ENCODE measurements around the gene LBHD2.
A peak's percentile ranks its signal among the peaks of the same experiment; 100 is the strongest.

LBHD2 gene

DNA sequence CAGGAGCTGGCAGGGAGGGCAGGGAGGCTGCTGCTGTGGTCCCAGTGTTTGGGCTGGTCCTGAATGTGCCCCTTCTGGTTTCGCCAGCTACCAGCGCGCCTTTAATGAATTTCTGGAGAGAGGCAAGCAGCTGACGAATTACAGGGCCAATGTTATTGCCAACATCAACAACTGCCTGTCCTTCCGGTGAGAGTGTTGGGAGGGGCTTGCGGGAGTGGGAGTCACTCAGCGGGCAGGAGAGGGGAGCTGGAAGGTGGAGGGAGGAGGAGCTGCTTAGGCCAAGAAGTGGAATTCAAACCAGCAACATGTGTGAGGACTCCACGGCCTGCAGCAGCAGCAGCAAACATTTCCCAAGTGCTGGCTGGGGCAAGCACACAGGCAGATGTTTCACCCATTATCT, 47.0 kb downstream of the LBHD2 start:
- H3K4me3 ChIP-seq (replicated peaks; ENCODE audit: low read depth, low read length) = no peak overlapping the region
- DNase-seq (ENCODE audit: low read depth) = peak; percentile 87
- TF ChIP-seq, protein P1, sequence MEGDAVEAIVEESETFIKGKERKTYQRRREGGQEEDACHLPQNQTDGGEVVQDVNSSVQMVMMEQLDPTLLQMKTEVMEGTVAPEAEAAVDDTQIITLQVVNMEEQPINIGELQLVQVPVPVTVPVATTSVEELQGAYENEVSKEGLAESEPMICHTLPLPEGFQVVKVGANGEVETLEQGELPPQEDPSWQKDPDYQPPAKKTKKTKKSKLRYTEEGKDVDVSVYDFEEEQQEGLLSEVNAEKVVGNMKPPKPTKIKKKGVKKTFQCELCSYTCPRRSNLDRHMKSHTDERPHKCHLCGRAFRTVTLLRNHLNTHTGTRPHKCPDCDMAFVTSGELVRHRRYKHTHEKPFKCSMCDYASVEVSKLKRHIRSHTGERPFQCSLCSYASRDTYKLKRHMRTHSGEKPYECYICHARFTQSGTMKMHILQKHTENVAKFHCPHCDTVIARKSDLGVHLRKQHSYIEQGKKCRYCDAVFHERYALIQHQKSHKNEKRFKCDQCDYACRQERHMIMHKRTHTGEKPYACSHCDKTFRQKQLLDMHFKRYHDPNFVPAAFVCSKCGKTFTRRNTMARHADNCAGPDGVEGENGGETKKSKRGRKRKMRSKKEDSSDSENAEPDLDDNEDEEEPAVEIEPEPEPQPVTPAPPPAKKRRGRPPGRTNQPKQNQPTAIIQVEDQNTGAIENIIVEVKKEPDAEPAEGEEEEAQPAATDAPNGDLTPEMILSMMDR (IDR thresholded peaks at IDR 0.05; ENCODE audit: low read length, missing control alignments) = no peak

DNA sequence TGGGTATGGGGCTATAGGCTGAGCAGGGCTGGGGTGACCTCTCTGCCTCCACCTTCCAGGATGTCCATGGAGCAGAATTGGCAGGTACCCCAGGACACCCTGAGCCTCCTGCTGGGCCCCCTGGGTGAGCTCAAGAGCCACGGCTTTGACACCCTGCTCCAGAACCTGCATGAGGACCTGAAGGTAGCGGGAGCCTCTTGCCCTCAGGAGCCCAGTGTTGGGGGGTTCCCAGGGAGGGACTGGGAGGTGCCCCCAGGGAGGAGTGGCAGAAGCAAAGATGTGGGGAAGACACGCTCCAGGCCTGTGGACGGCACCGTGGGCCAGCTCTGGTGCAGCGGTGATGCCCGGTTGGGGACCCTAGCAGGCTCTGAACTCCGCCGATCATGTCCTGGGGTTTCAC, 47.6 kb downstream of the LBHD2 start:
- TF ChIP-seq, protein P1 (IDR thresholded peaks at IDR 0.05; ENCODE audit: low read length, missing control alignments) = no peak
- no peak for DNase-seq (ENCODE audit: low read depth)
- no peak overlapping the region for H3K4me3 ChIP-seq (replicated peaks; ENCODE audit: low read depth, low read length)

DNA sequence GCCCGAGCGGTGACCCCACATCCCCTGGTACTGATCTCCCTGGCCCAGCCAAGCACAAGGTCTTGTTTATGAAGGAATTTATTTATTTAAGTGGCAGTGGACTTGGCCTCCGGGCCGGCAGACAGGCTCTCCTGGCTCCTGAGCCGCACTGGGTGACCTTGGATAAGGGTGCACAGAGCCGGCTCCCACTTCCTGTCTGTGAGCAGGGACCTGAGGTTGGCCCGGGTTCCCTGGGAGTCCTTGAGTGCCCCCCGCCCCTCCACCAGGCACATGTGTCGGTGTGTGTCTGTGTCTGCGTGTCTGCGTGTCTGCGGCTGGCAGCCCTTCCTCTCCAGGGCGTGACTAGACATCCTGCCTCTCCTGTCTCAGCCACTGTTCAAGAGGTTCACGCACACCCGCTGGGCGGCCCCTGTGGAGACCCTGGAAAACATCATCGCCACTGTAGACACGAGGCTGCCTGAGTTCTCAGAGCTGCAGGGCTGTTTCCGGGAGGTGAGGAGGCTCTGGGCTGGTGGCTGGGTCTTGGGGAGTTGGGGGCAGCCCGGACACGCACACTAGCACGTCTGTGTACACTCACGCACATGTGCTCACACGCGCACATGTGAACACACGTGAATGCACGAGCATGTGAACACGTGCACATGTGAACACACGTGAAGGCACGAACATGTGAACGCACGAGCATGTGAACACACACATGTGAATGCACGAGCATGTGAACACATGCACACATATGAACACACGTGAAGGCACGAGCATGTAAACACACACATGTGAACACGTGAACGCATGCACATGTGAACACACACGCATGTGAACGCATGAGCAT, 48.6 kb downstream of the LBHD2 start:
- TF ChIP-seq, protein P1 (IDR thresholded peaks at IDR 0.05; ENCODE audit: low read length, missing control alignments) = no peak
- no peak overlapping the region for H3K4me3 ChIP-seq (replicated peaks; ENCODE audit: low read depth, low read length)
- no peak for DNase-seq (ENCODE audit: low read depth)

DNA sequence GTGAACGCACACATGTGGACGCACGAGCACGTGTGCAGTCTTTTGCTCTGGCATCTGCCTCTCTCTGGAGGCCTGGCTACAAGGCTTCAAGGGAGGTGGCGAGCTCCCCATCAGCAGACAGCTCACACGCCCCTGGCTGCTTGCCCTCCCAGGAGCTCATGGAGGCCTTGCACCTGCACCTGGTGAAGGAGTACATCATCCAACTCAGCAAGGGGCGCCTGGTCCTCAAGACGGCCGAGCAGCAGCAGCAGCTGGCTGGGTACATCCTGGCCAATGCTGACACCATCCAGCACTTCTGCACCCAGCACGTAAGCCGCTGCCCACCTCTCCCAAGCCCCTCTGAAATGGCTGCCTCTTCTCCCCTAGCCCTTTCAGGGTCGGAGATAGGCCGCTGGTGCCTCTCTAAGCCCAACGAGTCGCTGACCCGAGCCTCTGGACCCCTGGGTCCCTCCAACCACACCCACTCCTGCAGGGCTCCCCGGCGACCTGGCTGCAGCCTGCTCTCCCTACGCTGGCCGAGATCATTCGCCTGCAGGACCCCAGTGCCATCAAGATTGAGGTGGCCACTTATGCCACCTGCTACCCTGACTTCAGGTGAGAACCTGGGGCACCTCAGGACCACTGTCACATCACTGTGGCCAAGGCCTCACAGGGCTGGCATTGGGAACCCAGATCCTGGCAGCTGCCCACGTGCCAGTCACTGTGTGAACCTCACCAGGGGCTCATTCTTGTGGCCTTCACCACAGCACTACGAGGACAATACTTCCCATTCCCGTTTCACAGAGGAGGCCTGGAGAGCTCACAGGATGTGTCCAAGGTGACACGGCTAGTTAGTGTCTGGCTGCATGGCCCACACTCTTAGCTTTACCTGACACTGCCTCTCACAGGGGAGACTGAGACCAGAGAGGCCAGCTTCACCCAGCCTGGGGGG, 49.5 kb downstream of the LBHD2 start:
- DNase-seq (ENCODE audit: low read depth) = no peak
- TF ChIP-seq, protein P1 (IDR thresholded peaks at IDR 0.05; ENCODE audit: low read length, missing control alignments) = no peak
- H3K4me3 ChIP-seq (replicated peaks; ENCODE audit: low read depth, low read length) = no peak overlapping the region

DNA sequence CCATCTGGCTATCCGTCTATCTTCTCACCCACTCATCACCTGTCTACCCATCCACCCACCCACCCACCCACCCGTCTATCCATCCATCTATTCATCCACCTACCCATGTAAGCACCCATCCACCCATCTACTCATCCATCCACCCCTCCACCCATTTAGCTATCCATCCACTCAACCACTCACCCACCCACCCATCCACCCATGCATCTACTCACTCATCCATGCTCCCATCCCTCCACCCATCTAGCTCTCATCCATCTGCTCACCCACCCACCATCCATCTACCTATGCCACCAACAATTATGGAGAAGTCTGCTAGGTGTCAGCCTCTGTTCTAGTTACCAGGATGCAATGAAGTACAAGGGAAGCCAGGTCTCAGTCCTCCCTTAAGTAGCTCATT, 50.4 kb downstream of the LBHD2 start:
- TF ChIP-seq, protein P1 (IDR thresholded peaks at IDR 0.05; ENCODE audit: low read length, missing control alignments) = no peak
- no peak for DNase-seq (ENCODE audit: low read depth)
- no peak overlapping the region for H3K4me3 ChIP-seq (replicated peaks; ENCODE audit: low read depth, low read length)

DNA sequence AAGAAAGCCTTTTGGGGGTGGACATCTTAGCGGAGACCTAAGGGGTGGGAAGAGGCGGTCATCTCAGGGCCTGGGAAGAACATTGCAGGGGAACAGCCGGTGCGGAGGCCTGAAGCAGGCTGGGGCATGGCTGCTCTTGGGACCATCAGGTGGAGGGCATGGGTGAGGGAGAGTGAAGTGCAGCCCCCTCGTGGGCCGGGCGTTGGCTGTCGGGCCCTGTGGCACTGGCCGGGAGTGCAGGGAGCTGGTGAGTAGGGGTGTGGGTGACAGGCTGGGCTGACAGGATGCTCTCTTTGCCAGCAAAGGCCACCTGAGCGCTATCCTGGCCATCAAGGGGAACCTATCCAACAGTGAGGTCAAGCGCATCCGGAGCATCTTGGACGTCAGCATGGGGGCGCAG, 50.9 kb downstream of the LBHD2 start:
- DNase-seq (ENCODE audit: low read depth) = no peak
- TF ChIP-seq, protein P1 (IDR thresholded peaks at IDR 0.05; ENCODE audit: low read length, missing control alignments) = no peak
- no peak overlapping the region for H3K4me3 ChIP-seq (replicated peaks; ENCODE audit: low read depth, low read length)

Measured in fibroblast of pulmonary artery (primary cell).